Ovary (tissue), 9 donors: Measurements from ENCODE around the gene GRID2. TPM values are rescaled to one million over a fixed set of nuclear protein-coding genes. Genes with fewer than 3 reads are reported as not detected.

ENCODE experiments used
- DNase-seq, 5 donors: peaks; one replicate each; pipeline ENCODE4 v3.0.0-alpha.2; 2019 to 2020
- H3K27ac ChIP-seq, 2 donors: fragments of 200-600 bp; one replicate each; pipeline versions ENCODE4 v1.5.1 to v1.8.0; 2019 to 2022
- H3K27me3 ChIP-seq: fragments of 200-600 bp; one replicate; pipeline ENCODE4 v1.8.0; 2022
- H3K36me3 ChIP-seq: fragments of 200-600 bp; sonication (generic); one replicate; pipeline ENCODE4 v1.5.1; 2019
- H3K4me1 ChIP-seq: one replicate; pipeline ENCODE4 v1.8.1; 2013; ENCODE audit warnings: mild to moderate bottlenecking, moderate library complexity; ENCODE audit not compliant: insufficient read depth
- H3K4me3 ChIP-seq: fragments of 200-600 bp; sonication (generic); one replicate; pipeline ENCODE4 v1.5.1; 2017
- H3K9me3 ChIP-seq, 2 donors: fragments of 200-600 bp in 1 of 2; sonication (generic) in 1 of 2; one replicate each; pipeline versions ENCODE4 v1.5.1 to v1.8.1; 2013 to 2019; ENCODE audit warnings: mild to moderate bottlenecking in 1 of 2, moderate library complexity in 1 of 2
- EP300 ChIP-seq: sonication (generic); formaldehyde crosslinking; IDR thresholded peaks from one replicate; pipeline ENCODE4 v1.6.1; 2017; ENCODE audit warnings: antibody characterized with exemption
- POLR2A ChIP-seq: fragments of 450-650 bp; IDR thresholded peaks from one replicate; pipeline ENCODE4 v1.6.1; 2017; ENCODE audit warnings: antibody characterized with exemption, mild to moderate bottlenecking, moderate library complexity
- WGBS, 3 donors: extraction: QIAGEN DNeasy Blood & Tissue Kit in 1 of 3; methylation state at CpG; one replicate each; pipeline versions ENCODE4 v1.1.5 to v1.1.7; 2013 to 2017; 5-methylcytosine and 5-hydroxymethylcytosine counted together
- intact Hi-C, 4 donors: fragments of 100-400 bp; cut with DNase I; formaldehyde crosslinking; loops; one replicate each; pipeline versions ENCODE4 v1.11.0 to v1.15.1; 2022 to 2023
- polyA plus RNA-seq, 2 donors: library from polyadenylated mRNA; stranded (reverse); fragments of 200-250 nt in 1 of 2; fragments of 350-450 nt in 1 of 2; fragmentation: Illumina TruSeq in 1 of 2; extraction: RNeasy Lipid Tissue Mini Kit (QIAGEN cat#74804) in 1 of 2; gene quantifications; one replicate each; pipeline ENCODE4 v1.2.3, GENCODE V29; 2013 to 2014
- total RNA-seq, 7 donors: library from RNA; depleted of rRNA in 2 of 7; stranded (reverse); fragments of >200 nt in 2 of 7; fragmentation: NEBNext Ultra II Directional in 3 of 7; extraction: Animal tissue kit (Norgen Biotek cat#: 25700) in 3 of 7; gene quantifications; one replicate each; pipeline versions ENCODE4 v1.1.0 to v1.2.4, GENCODE V29; 2016 to 2023
- TF ChIP-seq, protein P1 (sequence below), 3 donors: fragments of 450-650 bp in 2 of 3; fragments of 200-600 bp in 1 of 3; IDR thresholded peaks; one replicate each; pipeline versions ENCODE4 v1.5.1 to v1.8.0; 2016 to 2022; ENCODE audit warnings: antibody characterized with exemption in 3 of 3, mild to moderate bottlenecking in 1 of 3
- donor health status: DM: no; HTN: no; CAD: no; lungs with moderate emphysema.
- donor health status: DM: no; HTN: no; CAD: no.
- donor health status: Bipolar disorder and iron deficiency.
- donor health status: DM: yes; HTN: yes; CAD: no.
- donor health status: DM: no; HTN: no; CAD: no.
- donor health status: DM: yes; HTN: yes; CAD: no.

The GRID2 gene
- total and polyA plus RNA-seq, 9 donors = 0.65 to 6.8 (median 2.6) TPM

DNA sequence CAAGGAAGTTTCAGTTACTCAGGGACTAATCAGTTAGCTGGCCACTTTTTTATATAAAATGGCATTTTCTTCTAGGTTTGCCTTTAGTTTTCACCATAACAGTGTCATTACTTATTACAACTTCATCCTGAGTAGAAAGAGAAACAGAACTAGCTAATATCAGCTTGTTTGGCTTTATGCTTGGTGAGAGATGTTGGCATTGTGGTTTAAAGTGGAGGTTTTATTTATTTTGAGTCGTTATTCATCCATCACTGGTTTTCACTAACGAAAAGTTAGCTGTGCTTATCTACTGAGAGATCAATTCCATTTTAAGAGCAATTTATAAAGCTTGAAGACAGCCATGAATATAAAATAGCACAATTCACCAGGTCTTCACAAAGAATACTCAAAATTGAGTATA is 714.5 kb downstream of the GRID2 start:
- no peaks in the 10 kb centered on the region for H3K27me3 ChIP-seq
- no peak overlapping the region for H3K27ac ChIP-seq
- intact Hi-C loops = no loop called here
- no peak overlapping the region for H3K4me3 ChIP-seq
- no peaks in the 10 kb centered on the region for H3K36me3 ChIP-seq
- 56 to 66% (median 57%) methylated on average over 2 of the region's 2 CpGs for WGBS, 3 donors
- no peaks in the 10 kb centered on the region for H3K9me3 ChIP-seq
- no peaks in the 10 kb centered on the region for H3K4me1 ChIP-seq
- no peak for DNase-seq
- no peak for TF ChIP-seq EP300
- TF ChIP-seq, protein P1, sequence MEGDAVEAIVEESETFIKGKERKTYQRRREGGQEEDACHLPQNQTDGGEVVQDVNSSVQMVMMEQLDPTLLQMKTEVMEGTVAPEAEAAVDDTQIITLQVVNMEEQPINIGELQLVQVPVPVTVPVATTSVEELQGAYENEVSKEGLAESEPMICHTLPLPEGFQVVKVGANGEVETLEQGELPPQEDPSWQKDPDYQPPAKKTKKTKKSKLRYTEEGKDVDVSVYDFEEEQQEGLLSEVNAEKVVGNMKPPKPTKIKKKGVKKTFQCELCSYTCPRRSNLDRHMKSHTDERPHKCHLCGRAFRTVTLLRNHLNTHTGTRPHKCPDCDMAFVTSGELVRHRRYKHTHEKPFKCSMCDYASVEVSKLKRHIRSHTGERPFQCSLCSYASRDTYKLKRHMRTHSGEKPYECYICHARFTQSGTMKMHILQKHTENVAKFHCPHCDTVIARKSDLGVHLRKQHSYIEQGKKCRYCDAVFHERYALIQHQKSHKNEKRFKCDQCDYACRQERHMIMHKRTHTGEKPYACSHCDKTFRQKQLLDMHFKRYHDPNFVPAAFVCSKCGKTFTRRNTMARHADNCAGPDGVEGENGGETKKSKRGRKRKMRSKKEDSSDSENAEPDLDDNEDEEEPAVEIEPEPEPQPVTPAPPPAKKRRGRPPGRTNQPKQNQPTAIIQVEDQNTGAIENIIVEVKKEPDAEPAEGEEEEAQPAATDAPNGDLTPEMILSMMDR (IDR thresholded peaks at IDR 0.05) = no peak
- no peak for TF ChIP-seq POLR2A

DNA sequence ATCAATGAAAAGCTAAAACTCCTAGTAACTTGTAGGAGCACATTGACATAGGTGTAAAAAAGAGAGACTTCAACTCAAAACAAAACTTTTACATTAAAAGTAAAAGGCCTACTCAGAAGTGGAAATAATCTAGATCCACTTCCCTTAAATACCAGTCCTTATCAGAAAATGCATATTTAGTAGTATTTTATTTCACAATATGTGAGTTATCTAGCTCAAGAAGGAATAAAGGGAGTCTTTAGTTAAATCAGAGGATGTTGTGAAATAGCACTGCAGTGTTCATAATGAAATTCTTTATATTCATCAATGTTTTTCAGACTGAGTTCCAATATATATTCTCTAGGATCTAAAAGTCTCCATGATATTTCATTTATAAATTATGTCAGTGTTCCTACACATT is 715.0 kb downstream of the GRID2 start:
- H3K4me1 ChIP-seq = no peaks in the 10 kb centered on the region
- intact Hi-C loops = no loop called here
- no peak overlapping the region for H3K27ac ChIP-seq
- no peaks in the 10 kb centered on the region for H3K27me3 ChIP-seq
- H3K4me3 ChIP-seq = no peak overlapping the region
- DNase-seq = no peak
- no peaks in the 10 kb centered on the region for H3K9me3 ChIP-seq
- TF ChIP-seq EP300 = no peak
- TF ChIP-seq, protein P1 (IDR thresholded peaks at IDR 0.05) = no peak
- no peak for TF ChIP-seq POLR2A
- H3K36me3 ChIP-seq = no peaks in the 10 kb centered on the region

DNA sequence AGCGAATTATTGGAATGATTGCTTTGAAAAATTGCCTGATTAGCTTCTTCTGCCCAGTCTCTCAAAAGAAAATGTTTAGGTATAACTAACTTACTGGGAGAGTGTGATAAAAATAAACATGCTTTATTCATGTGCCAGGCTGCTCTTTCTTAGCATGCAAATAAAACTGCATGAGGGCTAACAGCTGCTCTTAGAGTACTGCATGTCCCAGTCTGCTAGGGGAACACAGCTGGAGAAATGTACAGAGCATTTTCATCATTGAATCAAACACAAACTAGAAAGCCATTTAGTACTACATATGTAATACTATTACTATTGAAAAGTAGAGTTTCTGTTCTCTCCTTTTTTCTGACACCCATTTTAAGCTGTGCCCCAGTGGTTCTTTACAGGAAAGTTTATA is 726.0 kb downstream of the GRID2 start:
- DNase-seq = no peak
- Histone ChIP-seq H3K27ac (no peak overlapping the region), H3K27me3 (no peaks in the 10 kb centered on the region), H3K4me3 (no peak overlapping the region), H3K36me3 (no peaks in the 10 kb centered on the region), H3K4me1 (no peaks in the 10 kb centered on the region), H3K9me3 (no peaks in the 10 kb centered on the region)
- intact Hi-C loops = no loop called here
- 12 to 22% (median 16%) methylated on average over 1 of the region's 1 CpG for WGBS, 3 donors
- TF ChIP-seq EP300 = no peak
- TF ChIP-seq, protein P1 (IDR thresholded peaks at IDR 0.05) = no peak
- no peak for TF ChIP-seq POLR2A

DNA sequence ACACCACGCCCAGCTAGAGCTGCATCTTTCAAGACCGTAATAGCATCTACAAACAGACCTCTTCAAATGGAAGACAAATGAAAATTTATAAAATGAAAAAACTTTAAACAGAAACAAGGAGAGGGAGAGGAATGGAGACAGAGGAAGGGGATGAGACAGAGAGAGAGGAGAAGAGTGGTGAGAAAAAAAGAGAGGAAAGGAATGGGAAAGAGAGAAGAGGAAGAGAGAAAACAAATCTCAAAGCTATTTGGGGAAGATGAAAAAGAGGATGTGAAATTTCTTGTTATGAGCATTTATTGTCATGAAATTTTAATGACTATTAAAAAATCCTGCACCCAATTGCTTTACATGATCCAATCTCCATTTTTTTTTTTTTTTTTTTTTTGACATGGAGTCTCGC is 726.9 kb downstream of the GRID2 start:
- Histone ChIP-seq H3K4me3 (no peak overlapping the region), H3K36me3 (no peaks in the 10 kb centered on the region), H3K27ac (no peak overlapping the region), H3K4me1 (no peaks in the 10 kb centered on the region), H3K9me3 (no peaks in the 10 kb centered on the region), H3K27me3 (no peaks in the 10 kb centered on the region)
- 92 to 96% (median 93%) methylated on average over 3 of the region's 3 CpGs for WGBS, 3 donors
- TF ChIP-seq EP300 = no peak
- TF ChIP-seq, protein P1 (IDR thresholded peaks at IDR 0.05) = no peak
- TF ChIP-seq POLR2A = no peak
- intact Hi-C loops = no loop called here
- DNase-seq = no peak
